Ishikawa (cell line): ENCODE data around the gene ZNF219.
A peak's percentile ranks its signal among the peaks of the same experiment; 100 is the strongest.

Source experiments
- CEBPB ChIP-seq: IDR thresholded peaks from 2 replicates; pipeline ENCODE4 v1.6.1; 2012
- CREB1 ChIP-seq: IDR thresholded peaks from 2 replicates; pipeline ENCODE4 v1.6.1; 2012; ENCODE audit warnings: low read depth
- EGR1 ChIP-seq: IDR thresholded peaks from 2 replicates; pipeline ENCODE4 v1.6.1; 2012
- EP300 ChIP-seq: IDR thresholded peaks from 2 replicates; pipeline ENCODE4 v1.6.1; 2012; ENCODE audit warnings: borderline replicate concordance
- FOXM1 ChIP-seq: IDR thresholded peaks from 2 replicates; pipeline ENCODE4 v1.6.1; 2012; ENCODE audit warnings: low read depth, borderline replicate concordance
- NFIC ChIP-seq: IDR thresholded peaks from 2 replicates; pipeline ENCODE4 v1.6.1; 2012
- RAD21 ChIP-seq: IDR thresholded peaks from 2 replicates; pipeline ENCODE4 v1.6.1; 2012; ENCODE audit warnings: low read depth
- REST ChIP-seq: IDR thresholded peaks from 2 replicates; pipeline ENCODE4 v1.6.1; 2012; ENCODE audit warnings: low read depth, mild to moderate bottlenecking
- TAF1 ChIP-seq: IDR thresholded peaks from 2 replicates; pipeline ENCODE4 v1.6.1; 2012; ENCODE audit warnings: low read depth, mild to moderate bottlenecking
- TCF12 ChIP-seq: IDR thresholded peaks from 2 replicates; pipeline ENCODE4 v1.6.1; 2012; ENCODE audit warnings: low read depth
- TEAD4 ChIP-seq: IDR thresholded peaks from 2 replicates; pipeline ENCODE4 v1.6.1; 2012
- YY1 ChIP-seq: IDR thresholded peaks from 2 replicates; pipeline ENCODE4 v1.6.1; 2012; ENCODE audit warnings: low read depth
- ZBTB7A ChIP-seq: IDR thresholded peaks from 2 replicates; pipeline ENCODE4 v1.6.1; 2012; ENCODE audit warnings: low read depth
- TF ChIP-seq, protein P1 (sequence below): IDR thresholded peaks from 2 replicates; pipeline ENCODE4 v1.6.1; 2012
- TF ChIP-seq, protein P2 (sequence below): IDR thresholded peaks from 2 replicates; pipeline ENCODE4 v1.6.1; 2012

Gene ZNF219

DNA sequence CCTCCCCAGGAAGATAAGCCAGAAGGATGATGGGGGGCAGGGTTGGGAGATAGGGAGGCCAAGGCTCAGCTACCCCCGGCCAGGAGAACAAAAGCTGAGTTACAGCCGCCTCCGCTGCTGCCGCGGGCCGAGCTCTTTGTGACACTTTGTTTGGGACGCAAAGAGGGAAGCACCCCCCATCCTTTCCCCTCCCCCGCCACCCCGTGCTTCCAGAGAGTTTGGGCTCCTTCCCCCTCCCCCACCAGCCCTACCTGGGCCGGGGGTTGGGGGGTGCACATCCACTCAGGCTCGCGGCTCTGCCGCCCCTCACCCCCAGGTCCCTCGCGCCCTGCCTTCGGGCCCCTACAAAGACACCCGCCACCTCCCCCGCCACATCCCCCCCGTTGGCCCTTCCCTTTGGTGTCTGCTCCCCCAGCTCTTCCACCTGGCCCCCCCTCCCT lies 799 bp downstream of the ZNF219 start:
- TF ChIP-seq EP300 (no peak), YY1 (no peak), REST (no peak)
- TF ChIP-seq, protein P1, sequence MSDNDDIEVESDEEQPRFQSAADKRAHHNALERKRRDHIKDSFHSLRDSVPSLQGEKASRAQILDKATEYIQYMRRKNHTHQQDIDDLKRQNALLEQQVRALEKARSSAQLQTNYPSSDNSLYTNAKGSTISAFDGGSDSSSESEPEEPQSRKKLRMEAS: no peak

GRCh38 chr14:21096978-21097635 lies 1.3 kb downstream of the ZNF219 start:
- TF ChIP-seq REST (no peak), NFIC (no peak), TEAD4 (no peak), ZBTB7A (no peak), TAF1 (no peak), EP300 (no peak), CEBPB (no peak), YY1 (no peak)
- TF ChIP-seq, protein P2, sequence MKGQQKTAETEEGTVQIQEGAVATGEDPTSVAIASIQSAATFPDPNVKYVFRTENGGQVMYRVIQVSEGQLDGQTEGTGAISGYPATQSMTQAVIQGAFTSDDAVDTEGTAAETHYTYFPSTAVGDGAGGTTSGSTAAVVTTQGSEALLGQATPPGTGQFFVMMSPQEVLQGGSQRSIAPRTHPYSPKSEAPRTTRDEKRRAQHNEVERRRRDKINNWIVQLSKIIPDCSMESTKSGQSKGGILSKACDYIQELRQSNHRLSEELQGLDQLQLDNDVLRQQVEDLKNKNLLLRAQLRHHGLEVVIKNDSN: no peak
- TF ChIP-seq, protein P1: no peak

- TF ChIP-seq NFIC (no peak), REST (no peak), CEBPB (no peak), CREB1 (no peak), RAD21 (no peak), TCF12 (no peak), TAF1 (no peak), EGR1 (no peak), FOXM1 (no peak)
- TF ChIP-seq, protein P2: no peak
Measured at GRCh38 chr14:21096438-21096837, 2.0 kb downstream of the ZNF219 start.

GRCh38 chr14:21095430-21096205 lies 2.8 kb downstream of the ZNF219 start:
- TF ChIP-seq YY1: no peak
- peak; percentile 88 for TF ChIP-seq REST
